Liver (tissue), 9 donors: ENCODE results near the gene SYK. TPM values are rescaled to one million over a fixed set of nuclear protein-coding genes. Genes with fewer than 3 reads are reported as not detected.

Experiments used
- DNase-seq: peaks from one replicate; pipeline ENCODE4 v3.0.0-alpha.2; 2017; ENCODE audit warnings: low spot score
- H3K27ac ChIP-seq, 2 donors: one replicate each; pipeline ENCODE4 v1.7.0; 2013; ENCODE audit warnings: inconsistent platforms in 2 of 2, low read length in 2 of 2, control low read depth in 1 of 2, low read depth in 1 of 2, mild to moderate bottlenecking in 1 of 2
- H3K27me3 ChIP-seq, 4 donors: one replicate each; pipeline versions ENCODE4 v1.6.1 to v1.7.0; 2013; ENCODE audit warnings: low read length in 3 of 4, inconsistent platforms in 1 of 4, mild to moderate bottlenecking in 1 of 4, moderate library complexity in 1 of 4; ENCODE audit not compliant: control insufficient read depth in 4 of 4, insufficient read depth in 4 of 4
- H3K36me3 ChIP-seq, 4 donors: one replicate each; pipeline versions ENCODE4 v1.6.1 to v1.7.0; 2013; ENCODE audit warnings: low read length in 3 of 4, mild to moderate bottlenecking in 3 of 4, low read depth in 1 of 4, moderate library complexity in 1 of 4; ENCODE audit not compliant: control insufficient read depth in 4 of 4, insufficient read depth in 3 of 4
- H3K4me1 ChIP-seq, 4 donors: one replicate each; pipeline versions ENCODE4 v1.6.1 to v1.7.0; 2013; ENCODE audit warnings: low read length in 3 of 4, mild to moderate bottlenecking in 3 of 4, moderate library complexity in 1 of 4; ENCODE audit not compliant: control insufficient read depth in 4 of 4, insufficient read depth in 4 of 4
- H3K4me3 ChIP-seq, 3 donors: one replicate each; pipeline versions ENCODE4 v1.6.1 to v1.7.0; 2013; ENCODE audit warnings: low read length in 3 of 3, control low read depth in 1 of 3, low read depth in 1 of 3, mild to moderate bottlenecking in 1 of 3
- H3K9ac ChIP-seq, 2 donors: one replicate each; pipeline ENCODE4 v1.7.0; 2013; ENCODE audit warnings: low read length in 2 of 2, mild to moderate bottlenecking in 2 of 2, moderate library complexity in 2 of 2, control low read depth in 1 of 2, low read depth in 1 of 2
- H3K9me3 ChIP-seq, 4 donors: one replicate each; pipeline versions ENCODE4 v1.6.1 to v1.7.0; 2013; ENCODE audit warnings: low read length in 3 of 4; ENCODE audit not compliant: control insufficient read depth in 4 of 4
- EGR1 ChIP-seq, 2 donors: IDR thresholded peaks; 2 replicates each; pipeline ENCODE4 v1.6.1; 2016 to 2018; ENCODE audit warnings: antibody characterized with exemption in 2 of 2, low read depth in 2 of 2
- FOXA1 ChIP-seq: IDR thresholded peaks from 2 replicates; pipeline ENCODE4 v1.6.1; 2016; ENCODE audit warnings: antibody characterized with exemption
- GABPA ChIP-seq, 2 donors: IDR thresholded peaks in 1 of 2; conservative IDR thresholded peaks in 1 of 2; 2 replicates each; pipeline ENCODE4 v1.6.1; 2016; ENCODE audit warnings: antibody characterized with exemption in 2 of 2, mild to moderate bottlenecking in 1 of 2, moderate library complexity in 1 of 2
- HNF4A ChIP-seq, 2 donors: conservative IDR thresholded peaks; 2 replicates each; pipeline ENCODE4 v1.6.1; 2016; ENCODE audit warnings: antibody characterized with exemption in 2 of 2, mild to moderate bottlenecking in 2 of 2
- HNF4G ChIP-seq: IDR thresholded peaks from 2 replicates; pipeline ENCODE4 v1.6.1; 2016; ENCODE audit warnings: antibody characterized with exemption
- JUND ChIP-seq, 2 donors: IDR thresholded peaks; 2 replicates each; pipeline ENCODE4 v1.6.1; 2016; ENCODE audit warnings: antibody characterized with exemption in 2 of 2
- NR2F2 ChIP-seq: IDR thresholded peaks from 2 replicates; pipeline ENCODE4 v1.6.1; 2016; ENCODE audit warnings: antibody characterized with exemption
- RAD21 ChIP-seq, 2 donors: IDR thresholded peaks; 2 replicates each; pipeline ENCODE4 v1.6.1; 2016; ENCODE audit warnings: antibody characterized with exemption in 2 of 2, mild to moderate bottlenecking in 2 of 2
- RXRA ChIP-seq, 2 donors: IDR thresholded peaks; 2 replicates each; pipeline ENCODE4 v1.6.1; 2017 to 2018; ENCODE audit warnings: antibody characterized with exemption in 2 of 2, mild to moderate bottlenecking in 1 of 2
- SP1 ChIP-seq: IDR thresholded peaks from 2 replicates; pipeline ENCODE4 v1.6.1; 2018; ENCODE audit warnings: antibody characterized with exemption, mild to moderate bottlenecking
- TAF1 ChIP-seq: conservative IDR thresholded peaks from 2 replicates; pipeline ENCODE4 v1.6.1; 2016; ENCODE audit warnings: antibody characterized with exemption, mild to moderate bottlenecking
- YY1 ChIP-seq: IDR thresholded peaks from 2 replicates; pipeline ENCODE4 v1.6.1; 2016; ENCODE audit warnings: antibody characterized with exemption, mild to moderate bottlenecking
- WGBS: extraction: QIAGEN DNeasy Blood & Tissue Kit; methylation state at CpG from one replicate; pipeline ENCODE4 v1.1.7; 2013; 5-methylcytosine and 5-hydroxymethylcytosine counted together
- polyA plus RNA-seq, 2 donors: library from polyadenylated mRNA; stranded (reverse) in 1 of 2; unstranded in 1 of 2; fragments of 200-250 nt in 1 of 2; fragments of >200 nt in 1 of 2; fragmentation: Nextera tagmentation in 1 of 2; extraction: Ambion mirVana in 1 of 2; gene quantifications; one replicate each; pipeline versions ENCODE4 v1.2.1 to v1.2.3, GENCODE V29; 2013 to 2015
- total RNA-seq, 2 donors: library from RNA; depleted of rRNA; stranded (reverse); fragments of >200 nt; gene quantifications; one replicate each; pipeline ENCODE4 v1.2.3, GENCODE V29; 2014
- TF ChIP-seq, protein P1 (sequence below): fragments of 150-350 bp; IDR thresholded peaks from 2 replicates; pipeline ENCODE4 v1.5.1; 2017; ENCODE audit warnings: improper control_type of control experiment, low read depth, low read length; ENCODE audit not compliant: missing input control
- TF ChIP-seq, protein P2 (sequence below): IDR thresholded peaks from 2 replicates; pipeline ENCODE4 v1.6.1; 2016; ENCODE audit warnings: antibody characterized with exemption
- TF ChIP-seq, protein P3 (sequence below): IDR thresholded peaks from 2 replicates; pipeline ENCODE4 v1.6.1; 2016; ENCODE audit warnings: antibody characterized with exemption
- TF ChIP-seq, protein P4 (sequence below): IDR thresholded peaks from 2 replicates; pipeline ENCODE4 v1.6.1; 2016; ENCODE audit warnings: antibody characterized with exemption
- TF ChIP-seq, protein P5 (sequence below): IDR thresholded peaks from 2 replicates; pipeline ENCODE4 v1.6.1; 2016; ENCODE audit warnings: antibody characterized with exemption, mild to moderate bottlenecking
- donor health status: healthy.
- donor health status: healthy.
- donor health status: healthy.
- donor health status: healthy.
- donor health status: healthy.

SYK gene
- total and polyA plus RNA-seq, 4 donors: 2.0 to 15.4 (median 4.1) TPM

DNA sequence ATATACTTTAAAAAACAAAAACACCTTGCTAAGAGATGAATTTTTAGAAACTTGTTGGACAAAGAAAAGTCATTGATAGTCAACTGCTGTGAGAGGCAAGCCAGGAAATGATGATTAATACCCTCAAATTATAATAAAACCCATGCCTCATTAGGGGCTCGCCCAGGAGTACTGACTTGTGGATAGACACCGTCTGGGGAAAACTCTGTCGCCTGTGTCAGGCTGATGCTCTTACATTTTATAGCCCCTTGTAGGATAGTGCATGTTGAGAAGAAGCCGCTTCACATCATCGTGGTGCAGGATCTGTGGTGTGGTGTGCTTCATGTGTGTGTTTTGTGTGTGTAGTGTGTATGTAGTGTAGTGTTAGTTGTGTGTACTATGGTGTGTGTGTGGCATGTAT lies 39.1 kb downstream of the SYK start:
- TF ChIP-seq, protein P1, sequence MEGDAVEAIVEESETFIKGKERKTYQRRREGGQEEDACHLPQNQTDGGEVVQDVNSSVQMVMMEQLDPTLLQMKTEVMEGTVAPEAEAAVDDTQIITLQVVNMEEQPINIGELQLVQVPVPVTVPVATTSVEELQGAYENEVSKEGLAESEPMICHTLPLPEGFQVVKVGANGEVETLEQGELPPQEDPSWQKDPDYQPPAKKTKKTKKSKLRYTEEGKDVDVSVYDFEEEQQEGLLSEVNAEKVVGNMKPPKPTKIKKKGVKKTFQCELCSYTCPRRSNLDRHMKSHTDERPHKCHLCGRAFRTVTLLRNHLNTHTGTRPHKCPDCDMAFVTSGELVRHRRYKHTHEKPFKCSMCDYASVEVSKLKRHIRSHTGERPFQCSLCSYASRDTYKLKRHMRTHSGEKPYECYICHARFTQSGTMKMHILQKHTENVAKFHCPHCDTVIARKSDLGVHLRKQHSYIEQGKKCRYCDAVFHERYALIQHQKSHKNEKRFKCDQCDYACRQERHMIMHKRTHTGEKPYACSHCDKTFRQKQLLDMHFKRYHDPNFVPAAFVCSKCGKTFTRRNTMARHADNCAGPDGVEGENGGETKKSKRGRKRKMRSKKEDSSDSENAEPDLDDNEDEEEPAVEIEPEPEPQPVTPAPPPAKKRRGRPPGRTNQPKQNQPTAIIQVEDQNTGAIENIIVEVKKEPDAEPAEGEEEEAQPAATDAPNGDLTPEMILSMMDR: no peak
- no peak for TF ChIP-seq HNF4G
- TF ChIP-seq TAF1: no peak
- TF ChIP-seq, protein P2, sequence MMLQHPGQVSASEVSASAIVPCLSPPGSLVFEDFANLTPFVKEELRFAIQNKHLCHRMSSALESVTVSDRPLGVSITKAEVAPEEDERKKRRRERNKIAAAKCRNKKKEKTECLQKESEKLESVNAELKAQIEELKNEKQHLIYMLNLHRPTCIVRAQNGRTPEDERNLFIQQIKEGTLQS: no peak
- no peak for TF ChIP-seq GABPA (IDR thresholded peaks at IDR 0.05 in 1 of 2, conservative IDR thresholded peaks at IDR 0.05 in 1 of 2)
- TF ChIP-seq, protein P3, sequence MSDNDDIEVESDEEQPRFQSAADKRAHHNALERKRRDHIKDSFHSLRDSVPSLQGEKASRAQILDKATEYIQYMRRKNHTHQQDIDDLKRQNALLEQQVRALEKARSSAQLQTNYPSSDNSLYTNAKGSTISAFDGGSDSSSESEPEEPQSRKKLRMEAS: no peak
- no peak for TF ChIP-seq EGR1 (IDR thresholded peaks at IDR 0.05; ENCODE audit: low read depth in 2 of 2)
- no peak for TF ChIP-seq NR2F2
- TF ChIP-seq, protein P4, sequence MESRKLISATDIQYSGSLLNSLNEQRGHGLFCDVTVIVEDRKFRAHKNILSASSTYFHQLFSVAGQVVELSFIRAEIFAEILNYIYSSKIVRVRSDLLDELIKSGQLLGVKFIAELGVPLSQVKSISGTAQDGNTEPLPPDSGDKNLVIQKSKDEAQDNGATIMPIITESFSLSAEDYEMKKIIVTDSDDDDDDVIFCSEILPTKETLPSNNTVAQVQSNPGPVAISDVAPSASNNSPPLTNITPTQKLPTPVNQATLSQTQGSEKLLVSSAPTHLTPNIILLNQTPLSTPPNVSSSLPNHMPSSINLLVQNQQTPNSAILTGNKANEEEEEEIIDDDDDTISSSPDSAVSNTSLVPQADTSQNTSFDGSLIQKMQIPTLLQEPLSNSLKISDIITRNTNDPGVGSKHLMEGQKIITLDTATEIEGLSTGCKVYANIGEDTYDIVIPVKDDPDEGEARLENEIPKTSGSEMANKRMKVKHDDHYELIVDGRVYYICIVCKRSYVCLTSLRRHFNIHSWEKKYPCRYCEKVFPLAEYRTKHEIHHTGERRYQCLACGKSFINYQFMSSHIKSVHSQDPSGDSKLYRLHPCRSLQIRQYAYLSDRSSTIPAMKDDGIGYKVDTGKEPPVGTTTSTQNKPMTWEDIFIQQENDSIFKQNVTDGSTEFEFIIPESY: no peak
- TF ChIP-seq, protein P5, sequence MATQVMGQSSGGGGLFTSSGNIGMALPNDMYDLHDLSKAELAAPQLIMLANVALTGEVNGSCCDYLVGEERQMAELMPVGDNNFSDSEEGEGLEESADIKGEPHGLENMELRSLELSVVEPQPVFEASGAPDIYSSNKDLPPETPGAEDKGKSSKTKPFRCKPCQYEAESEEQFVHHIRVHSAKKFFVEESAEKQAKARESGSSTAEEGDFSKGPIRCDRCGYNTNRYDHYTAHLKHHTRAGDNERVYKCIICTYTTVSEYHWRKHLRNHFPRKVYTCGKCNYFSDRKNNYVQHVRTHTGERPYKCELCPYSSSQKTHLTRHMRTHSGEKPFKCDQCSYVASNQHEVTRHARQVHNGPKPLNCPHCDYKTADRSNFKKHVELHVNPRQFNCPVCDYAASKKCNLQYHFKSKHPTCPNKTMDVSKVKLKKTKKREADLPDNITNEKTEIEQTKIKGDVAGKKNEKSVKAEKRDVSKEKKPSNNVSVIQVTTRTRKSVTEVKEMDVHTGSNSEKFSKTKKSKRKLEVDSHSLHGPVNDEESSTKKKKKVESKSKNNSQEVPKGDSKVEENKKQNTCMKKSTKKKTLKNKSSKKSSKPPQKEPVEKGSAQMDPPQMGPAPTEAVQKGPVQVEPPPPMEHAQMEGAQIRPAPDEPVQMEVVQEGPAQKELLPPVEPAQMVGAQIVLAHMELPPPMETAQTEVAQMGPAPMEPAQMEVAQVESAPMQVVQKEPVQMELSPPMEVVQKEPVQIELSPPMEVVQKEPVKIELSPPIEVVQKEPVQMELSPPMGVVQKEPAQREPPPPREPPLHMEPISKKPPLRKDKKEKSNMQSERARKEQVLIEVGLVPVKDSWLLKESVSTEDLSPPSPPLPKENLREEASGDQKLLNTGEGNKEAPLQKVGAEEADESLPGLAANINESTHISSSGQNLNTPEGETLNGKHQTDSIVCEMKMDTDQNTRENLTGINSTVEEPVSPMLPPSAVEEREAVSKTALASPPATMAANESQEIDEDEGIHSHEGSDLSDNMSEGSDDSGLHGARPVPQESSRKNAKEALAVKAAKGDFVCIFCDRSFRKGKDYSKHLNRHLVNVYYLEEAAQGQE: no peak
- no peak for TF ChIP-seq HNF4A (conservative IDR thresholded peaks at IDR 0.05)
- Histone ChIP-seq H3K36me3 (peaks cover 0 to 2% (median 0%) of the 10 kb centered on the region in 4 donors), H3K9me3 (no peaks in the 10 kb centered on the region), H3K9ac (no peak overlapping the region), H3K27me3 (no peaks in the 10 kb centered on the region), H3K4me1 (no peaks in the 10 kb centered on the region), H3K4me3 (no peak overlapping the region), H3K27ac (no peak overlapping the region)
- 92% methylated on average over 5 of the region's 5 CpGs for WGBS
- no peak for DNase-seq

DNA sequence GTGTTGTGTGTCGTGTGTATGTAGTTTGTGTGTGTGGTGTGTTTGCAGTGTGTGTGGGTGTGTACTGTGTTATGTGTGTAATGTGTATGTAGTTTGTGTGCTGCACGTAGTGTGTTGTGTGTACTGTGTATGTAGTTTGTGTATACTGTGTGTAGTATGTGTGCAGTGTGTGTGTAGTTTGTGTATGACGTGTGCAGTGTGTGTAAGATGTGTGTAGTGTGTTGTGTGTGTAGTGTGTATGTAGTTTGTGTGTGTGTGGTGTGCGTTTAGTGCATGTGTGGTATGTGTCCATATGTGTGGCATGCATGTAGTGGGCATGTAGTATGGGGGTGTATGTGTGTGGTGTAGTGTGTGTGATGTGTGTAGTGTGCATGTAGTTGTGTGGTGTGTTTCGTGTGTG lies 39.6 kb downstream of the SYK start:
- DNase-seq: no peak
- H3K9ac ChIP-seq: no peak overlapping the region
- TF ChIP-seq, protein P3: no peak
- TF ChIP-seq TAF1: no peak
- TF ChIP-seq, protein P4: no peak
- no peak for TF ChIP-seq RAD21 (IDR thresholded peaks at IDR 0.05)
- TF ChIP-seq FOXA1: no peak
- TF ChIP-seq, protein P2: no peak
- TF ChIP-seq, protein P5: no peak
- TF ChIP-seq HNF4A (conservative IDR thresholded peaks at IDR 0.05): no peak
- TF ChIP-seq SP1: no peak
- TF ChIP-seq YY1: no peak
- TF ChIP-seq EGR1 (IDR thresholded peaks at IDR 0.05; ENCODE audit: low read depth in 2 of 2): no peak
- no peak for TF ChIP-seq JUND (IDR thresholded peaks at IDR 0.05)
- TF ChIP-seq RXRA (IDR thresholded peaks at IDR 0.05): no peak
- WGBS: 89% methylated on average over 5 of the region's 5 CpGs
- H3K9me3 ChIP-seq: no peaks in the 10 kb centered on the region
- H3K4me1 ChIP-seq: no peaks in the 10 kb centered on the region
- H3K27me3 ChIP-seq: no peaks in the 10 kb centered on the region
- peaks cover 0 to 2% (median 0%) of the 10 kb centered on the region in 4 donors for H3K36me3 ChIP-seq
- no peak overlapping the region for H3K4me3 ChIP-seq
- H3K27ac ChIP-seq: no peak overlapping the region
